HepG2 (cell line): Measurements from ENCODE around the gene STARD10. TPM values are rescaled to one million over a fixed set of nuclear protein-coding genes. Genes with fewer than 3 reads are reported as not detected.
A peak's percentile ranks its signal among the peaks of the same experiment; 100 is the strongest.

Experiments
- ARNTL ChIP-seq: sonication (generic); formaldehyde crosslinking; IDR thresholded peaks from 2 replicates; pipeline ENCODE4 v1.4.0; 2020; ENCODE audit warnings: mild to moderate bottlenecking, missing genetic modification reagents
- ELF1 ChIP-seq: sonication (generic); formaldehyde crosslinking; IDR thresholded peaks from 2 replicates; pipeline ENCODE4 v1.4.0; 2020; ENCODE audit warnings: missing genetic modification reagents
- ETV5 ChIP-seq: IDR thresholded peaks from 2 replicates; pipeline ENCODE4 v1.6.1; 2018; ENCODE audit warnings: missing biosample characterization, missing genetic modification reagents, inconsistent platforms, borderline replicate concordance
- FOXC1 ChIP-seq: sonication (generic); formaldehyde crosslinking; IDR thresholded peaks from 2 replicates; pipeline ENCODE4 v1.8.0; 2022; ENCODE audit warnings: mild to moderate bottlenecking, missing genetic modification reagents, borderline replicate concordance
- GATAD1 ChIP-seq: IDR thresholded peaks from 2 replicates; pipeline ENCODE4 v1.6.1; 2016; ENCODE audit warnings: missing genetic modification reagents, missing compliant biosample characterization
- HNRNPLL ChIP-seq: fragments of 200-400 bp; formaldehyde crosslinking; IDR thresholded peaks from 2 replicates; pipeline ENCODE4 v1.6.1; 2017; ENCODE audit warnings: mild to moderate bottlenecking, low read depth, low read length; ENCODE audit not compliant: poor library complexity, severe bottlenecking
- IRX3 ChIP-seq: sonication (generic); formaldehyde crosslinking; IDR thresholded peaks from 2 replicates; pipeline ENCODE4 v1.8.1; 2023; ENCODE audit warnings: mild to moderate bottlenecking, low read depth, missing genetic modification reagents, borderline replicate concordance
- KDM5B ChIP-seq: sonication (generic); formaldehyde crosslinking; IDR thresholded peaks from 2 replicates; pipeline ENCODE4 v1.4.0; 2020; ENCODE audit warnings: missing genetic modification reagents, mild to moderate bottlenecking, borderline replicate concordance
- NCOA2 ChIP-seq: sonication (generic); formaldehyde crosslinking; IDR thresholded peaks from 2 replicates; pipeline ENCODE4 v1.8.0; 2022; ENCODE audit warnings: inconsistent platforms
- POGZ ChIP-seq: sonication (generic); formaldehyde crosslinking; IDR thresholded peaks from 2 replicates; pipeline ENCODE4 v1.4.0; 2020; ENCODE audit warnings: mild to moderate bottlenecking, missing genetic modification reagents
- POLR2A ChIP-seq, 2 experiments: IDR thresholded peaks; 2 replicates each; pipeline ENCODE4 v1.6.1; 2011; ENCODE audit warnings: low read depth in 2 of 2, low read length in 2 of 2, mild to moderate bottlenecking in 1 of 2, moderate library complexity in 1 of 2; ENCODE audit not compliant: insufficient read depth in 1 of 2
- SCMH1 ChIP-seq: sonication (generic); formaldehyde crosslinking; IDR thresholded peaks from 2 replicates; pipeline ENCODE4 v1.9.0; 2021; ENCODE audit warnings: missing genetic modification reagents, mild to moderate bottlenecking, borderline replicate concordance
- SIN3A ChIP-seq: IDR thresholded peaks from 2 replicates; pipeline ENCODE4 v1.6.1; 2011; ENCODE audit warnings: low read depth, mild to moderate bottlenecking, control low read depth, low read length, borderline replicate concordance
- SKI ChIP-seq: fragments of 450-650 bp; IDR thresholded peaks from one replicate; pipeline ENCODE4 v1.6.1; 2018; ENCODE audit warnings: mild to moderate bottlenecking; ENCODE audit not compliant: partially characterized antibody
- SOX13 ChIP-seq, 3 experiments: fragments of 450-650 bp in 1 of 3; sonication (generic) in 1 of 3; formaldehyde crosslinking in 1 of 3; IDR thresholded peaks in 2 of 3; conservative IDR thresholded peaks in 1 of 3; 2 replicates each; pipeline versions ENCODE4 v1.5.0 to v1.6.1; 2016 to 2020; ENCODE audit warnings: antibody characterized with exemption in 1 of 3, mild to moderate bottlenecking in 1 of 3, missing compliant biosample characterization in 1 of 3, missing genetic modification reagents in 1 of 3, moderate library complexity in 1 of 3
- SP5 ChIP-seq: IDR thresholded peaks from 2 replicates; pipeline ENCODE4 v1.6.1; 2016; ENCODE audit warnings: low read depth, borderline replicate concordance
- ZFX ChIP-seq: sonication (generic); formaldehyde crosslinking; IDR thresholded peaks from 2 replicates; pipeline ENCODE4 v1.4.0; 2020; ENCODE audit warnings: mild to moderate bottlenecking, low read depth, missing genetic modification reagents, moderate library complexity
- ZNF30 ChIP-seq: sonication (generic); formaldehyde crosslinking; IDR thresholded peaks from 2 replicates; pipeline ENCODE4 v1.5.0; 2020; ENCODE audit warnings: mild to moderate bottlenecking, missing genetic modification reagents
- ZNF772 ChIP-seq: sonication (generic); formaldehyde crosslinking; IDR thresholded peaks from 2 replicates; pipeline ENCODE4 v1.5.0; 2020; ENCODE audit warnings: mild to moderate bottlenecking, missing genetic modification reagents
- ZSCAN25 ChIP-seq: sonication (generic); formaldehyde crosslinking; IDR thresholded peaks from 2 replicates; pipeline ENCODE4 v1.8.0; 2022; ENCODE audit warnings: mild to moderate bottlenecking, missing genetic modification reagents
- ZSCAN31 ChIP-seq: sonication (generic); formaldehyde crosslinking; IDR thresholded peaks from 2 replicates; pipeline ENCODE4 v1.5.0; 2020; ENCODE audit warnings: low read depth, mild to moderate bottlenecking, missing genetic modification reagents
- polyA plus RNA-seq, 8 experiments: library from polyadenylated mRNA; depleted of rRNA in 3 of 8; stranded (reverse) in 7 of 8; unstranded in 1 of 8; fragments of >200 nt; fragmentation: Illumina TruSeq in 4 of 8; extraction: Trizol in 4 of 8; gene quantifications; 2 replicates each; pipeline versions ENCODE4 v1.2.1 to v1.2.3, GENCODE V29; 2011 to 2016; ENCODE audit warnings: low read depth in 4 of 8, missing spikeins in 1 of 8, mixed read lengths in 1 of 8; ENCODE audit not compliant: insufficient read depth in 1 of 8
- total RNA-seq, 5 experiments: library from RNA; depleted of rRNA; stranded (reverse); fragments of >200 nt; fragmentation: Illumina TruSeq; extraction: Trizol; gene quantifications; 2 replicates each; pipeline ENCODE4 v1.2.3, GENCODE V29; 2016; ENCODE audit warnings: low read depth in 1 of 5
- TF ChIP-seq, protein P1 (sequence below): sonication (generic); formaldehyde crosslinking; IDR thresholded peaks from 2 replicates; pipeline ENCODE4 v1.4.0; 2020; ENCODE audit warnings: mild to moderate bottlenecking, missing genetic modification reagents
- TF ChIP-seq, protein P2 (sequence below): sonication (generic); formaldehyde crosslinking; IDR thresholded peaks from 2 replicates; pipeline ENCODE4 v1.4.0; 2020; ENCODE audit warnings: missing genetic modification reagents
- TF ChIP-seq, protein P3 (sequence below): IDR thresholded peaks from 2 replicates; pipeline ENCODE4 v1.6.1; 2018; ENCODE audit warnings: missing genetic modification reagents, mild to moderate bottlenecking, missing compliant biosample characterization

STARD10 gene
- total and polyA plus RNA-seq, 2 of the 13 experiments (the other 11 are each of a cell fraction or from before 2014, with no cell fraction given): 260 to 341 TPM

DNA sequence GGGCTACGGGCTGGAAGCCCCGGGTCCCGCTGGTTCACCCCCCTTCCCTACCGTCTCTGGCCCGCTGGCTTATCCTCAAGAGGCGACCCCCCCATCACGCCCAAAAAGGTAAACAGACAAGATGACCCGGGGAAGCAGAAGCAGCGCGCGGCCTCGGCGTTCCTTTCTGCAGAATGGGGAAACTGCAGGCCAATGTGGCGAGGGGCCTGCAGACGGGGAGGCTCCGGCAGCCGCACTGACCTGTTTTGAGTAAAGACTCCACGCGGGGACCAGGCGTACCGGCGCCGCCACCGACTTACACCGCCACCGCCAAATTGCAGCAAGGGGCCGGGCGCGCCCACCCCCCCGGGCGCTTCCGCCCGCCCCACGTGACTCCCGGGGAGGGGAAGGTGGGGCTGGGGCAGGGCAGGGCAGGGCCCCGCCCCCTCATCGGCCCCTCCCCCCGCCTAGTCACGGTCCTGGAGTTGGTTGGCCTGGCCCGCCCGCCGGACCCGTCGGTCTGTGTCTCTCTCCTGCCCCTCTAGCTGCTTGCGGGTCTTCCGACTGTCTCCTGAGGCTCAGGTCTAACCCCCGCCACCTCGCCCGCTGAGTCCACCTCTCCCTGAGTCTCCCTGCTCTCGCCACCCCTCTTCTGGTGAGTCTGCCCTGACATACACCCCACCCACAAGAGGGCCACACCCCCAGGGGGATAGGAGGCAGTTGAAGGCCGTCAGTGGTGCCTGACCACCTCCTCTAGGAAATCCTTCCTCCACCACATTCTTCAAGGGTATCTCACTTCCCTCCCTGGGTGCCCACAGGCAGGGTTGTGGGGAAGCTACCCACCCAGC, 41.5 kb downstream of the STARD10 start, which contains the start of gene ARAP1 (continued):
- TF ChIP-seq, protein P1, sequence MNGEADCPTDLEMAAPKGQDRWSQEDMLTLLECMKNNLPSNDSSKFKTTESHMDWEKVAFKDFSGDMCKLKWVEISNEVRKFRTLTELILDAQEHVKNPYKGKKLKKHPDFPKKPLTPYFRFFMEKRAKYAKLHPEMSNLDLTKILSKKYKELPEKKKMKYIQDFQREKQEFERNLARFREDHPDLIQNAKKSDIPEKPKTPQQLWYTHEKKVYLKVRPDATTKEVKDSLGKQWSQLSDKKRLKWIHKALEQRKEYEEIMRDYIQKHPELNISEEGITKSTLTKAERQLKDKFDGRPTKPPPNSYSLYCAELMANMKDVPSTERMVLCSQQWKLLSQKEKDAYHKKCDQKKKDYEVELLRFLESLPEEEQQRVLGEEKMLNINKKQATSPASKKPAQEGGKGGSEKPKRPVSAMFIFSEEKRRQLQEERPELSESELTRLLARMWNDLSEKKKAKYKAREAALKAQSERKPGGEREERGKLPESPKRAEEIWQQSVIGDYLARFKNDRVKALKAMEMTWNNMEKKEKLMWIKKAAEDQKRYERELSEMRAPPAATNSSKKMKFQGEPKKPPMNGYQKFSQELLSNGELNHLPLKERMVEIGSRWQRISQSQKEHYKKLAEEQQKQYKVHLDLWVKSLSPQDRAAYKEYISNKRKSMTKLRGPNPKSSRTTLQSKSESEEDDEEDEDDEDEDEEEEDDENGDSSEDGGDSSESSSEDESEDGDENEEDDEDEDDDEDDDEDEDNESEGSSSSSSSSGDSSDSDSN: peak; percentile 6; the same call in 1 of the 2 replicates
- TF ChIP-seq ETV5 (CRISPR knock-in tag) (peak; percentile 83), KDM5B (CRISPR knock-in tag) (peak; percentile 68; the same call in 1 of the 2 replicates), POGZ (CRISPR knock-in tag) (no peak), SIN3A (peak; percentile 43; the same call in 1 of the 2 replicates), SCMH1 (CRISPR knock-in tag) (no peak), SP5 (CRISPR knock-in tag) (peak; percentile 26; the same call in 1 of the 2 replicates), FOXC1 (peak; percentile 43; the same call in 1 of the 2 replicates), ZSCAN25 (no peak), ZNF30 (CRISPR knock-in tag) (no peak), IRX3 (CRISPR knock-in tag) (0 out of 2 replicates have a peak, but pooled peaks have one; percentile 28), ZFX (CRISPR knock-in tag) (peak; percentile 62; the same call in 1 of the 2 replicates), SOX13 (IDR thresholded peaks at IDR 0.05) (no peak), SOX13 (CRISPR knock-in tag; conservative IDR thresholded peaks at IDR 0.05 in 1 of 2, IDR thresholded peaks at IDR 0.05 in 1 of 2) (no peak), ZNF772 (CRISPR knock-in tag) (0 out of 2 replicates have a peak, but pooled peaks have one; percentile 17), ELF1 (CRISPR knock-in tag) (0 out of 2 replicates have a peak, but pooled peaks have one; percentile 6), ARNTL (CRISPR knock-in tag) (peak; percentile 92), SKI (no peak), ZSCAN31 (CRISPR knock-in tag) (peak; percentile 45; the same call in 1 of the 2 replicates), POLR2A (IDR thresholded peaks at IDR 0.05; ENCODE audit: insufficient read depth in 1 of 2, low read depth in 2 of 2, low read length in 2 of 2) (peak; percentile 25 to 62), NCOA2 (0 out of 2 replicates have a peak, but pooled peaks have one; percentile 10), GATAD1 (0 out of 2 replicates have a peak, but pooled peaks have one; percentile 26), HNRNPLL (peak; percentile 47)
- TF ChIP-seq, protein P2, sequence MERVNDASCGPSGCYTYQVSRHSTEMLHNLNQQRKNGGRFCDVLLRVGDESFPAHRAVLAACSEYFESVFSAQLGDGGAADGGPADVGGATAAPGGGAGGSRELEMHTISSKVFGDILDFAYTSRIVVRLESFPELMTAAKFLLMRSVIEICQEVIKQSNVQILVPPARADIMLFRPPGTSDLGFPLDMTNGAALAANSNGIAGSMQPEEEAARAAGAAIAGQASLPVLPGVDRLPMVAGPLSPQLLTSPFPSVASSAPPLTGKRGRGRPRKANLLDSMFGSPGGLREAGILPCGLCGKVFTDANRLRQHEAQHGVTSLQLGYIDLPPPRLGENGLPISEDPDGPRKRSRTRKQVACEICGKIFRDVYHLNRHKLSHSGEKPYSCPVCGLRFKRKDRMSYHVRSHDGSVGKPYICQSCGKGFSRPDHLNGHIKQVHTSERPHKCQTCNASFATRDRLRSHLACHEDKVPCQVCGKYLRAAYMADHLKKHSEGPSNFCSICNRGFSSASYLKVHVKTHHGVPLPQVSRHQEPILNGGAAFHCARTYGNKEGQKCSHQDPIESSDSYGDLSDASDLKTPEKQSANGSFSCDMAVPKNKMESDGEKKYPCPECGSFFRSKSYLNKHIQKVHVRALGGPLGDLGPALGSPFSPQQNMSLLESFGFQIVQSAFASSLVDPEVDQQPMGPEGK (CRISPR knock-in tag): peak; percentile 93
- TF ChIP-seq, protein P3, sequence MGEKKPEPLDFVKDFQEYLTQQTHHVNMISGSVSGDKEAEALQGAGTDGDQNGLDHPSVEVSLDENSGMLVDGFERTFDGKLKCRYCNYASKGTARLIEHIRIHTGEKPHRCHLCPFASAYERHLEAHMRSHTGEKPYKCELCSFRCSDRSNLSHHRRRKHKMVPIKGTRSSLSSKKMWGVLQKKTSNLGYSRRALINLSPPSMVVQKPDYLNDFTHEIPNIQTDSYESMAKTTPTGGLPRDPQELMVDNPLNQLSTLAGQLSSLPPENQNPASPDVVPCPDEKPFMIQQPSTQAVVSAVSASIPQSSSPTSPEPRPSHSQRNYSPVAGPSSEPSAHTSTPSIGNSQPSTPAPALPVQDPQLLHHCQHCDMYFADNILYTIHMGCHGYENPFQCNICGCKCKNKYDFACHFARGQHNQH (CRISPR knock-in tag): 0 out of 2 replicates have a peak, but pooled peaks have one; percentile 53
